Body of pancreas (tissue), 4 donors: ENCODE data around the gene RBMS3.

ENCODE experiments used
- CTCF ChIP-seq, 7 experiments: fragments of 450-650 bp in 4 of 7; fragments of 200-600 bp in 3 of 7; sonication (generic) in 3 of 7; IDR thresholded peaks; one replicate each; pipeline ENCODE4 v1.5.1; 2016 to 2019; ENCODE audit warnings: antibody characterized with exemption in 7 of 7
- POLR2A ChIP-seq, 3 donors: fragments of 450-650 bp; IDR thresholded peaks; one replicate each; pipeline ENCODE4 v1.6.1; 2016; ENCODE audit warnings: antibody characterized with exemption in 3 of 3, mild to moderate bottlenecking in 2 of 3

GRCh38 chr3:29896856-29897255, 616.0 kb downstream of the RBMS3 start:
- TF ChIP-seq CTCF (IDR thresholded peaks at IDR 0.05) (no peak), POLR2A (IDR thresholded peaks at IDR 0.05) (no peak)
